Mesenchymal stem cell (in vitro differentiated cells and primary cell): ENCODE measurements around the gene TUFM.

Source experiments
- DNase-seq: peaks from one replicate; pipeline ENCODE4 v3.0.0-alpha.2; 2013
- H2AFZ ChIP-seq: one replicate; pipeline ENCODE4 v1.6.1; 2013; ENCODE audit warnings: low read depth, mild to moderate bottlenecking, control low read depth, inconsistent platforms, low read length, moderate library complexity
- H2AK5ac ChIP-seq: 2 replicates; pipeline ENCODE4 v1.6.1; 2013; ENCODE audit warnings: low read length, moderate library complexity, mild to moderate bottlenecking, inconsistent platforms; ENCODE audit not compliant: severe bottlenecking
- H2BK120ac ChIP-seq: one replicate; pipeline ENCODE4 v1.6.1; 2013; ENCODE audit warnings: low read depth, mild to moderate bottlenecking, inconsistent platforms, low read length, moderate library complexity
- H2BK12ac ChIP-seq, 2 experiments: one replicate each; pipeline ENCODE4 v1.6.1; 2013; ENCODE audit warnings: inconsistent platforms in 2 of 2, low read length in 2 of 2, mild to moderate bottlenecking in 2 of 2, moderate library complexity in 2 of 2, control low read depth in 1 of 2
- H2BK15ac ChIP-seq: one replicate; pipeline ENCODE4 v1.6.1; 2013; ENCODE audit warnings: mild to moderate bottlenecking, low read depth, inconsistent platforms; ENCODE audit not compliant: poor library complexity, severe bottlenecking
- H2BK5ac ChIP-seq: 2 replicates; pipeline ENCODE4 v1.6.1; 2013; ENCODE audit warnings: low read depth, mild to moderate bottlenecking, low read length, control low read depth, inconsistent platforms; ENCODE audit not compliant: poor library complexity, severe bottlenecking
- H3K14ac ChIP-seq, 2 experiments: one replicate each; pipeline ENCODE4 v1.6.1; 2013; ENCODE audit warnings: inconsistent platforms in 2 of 2, low read length in 2 of 2, control low read depth in 1 of 2, mild to moderate bottlenecking in 1 of 2, moderate library complexity in 1 of 2
- H3K18ac ChIP-seq, 2 experiments: one replicate each; pipeline ENCODE4 v1.6.1; 2013; ENCODE audit warnings: inconsistent platforms in 2 of 2, low read length in 2 of 2, control low read depth in 1 of 2, low read depth in 1 of 2, mild to moderate bottlenecking in 1 of 2
- H3K23ac ChIP-seq, 2 experiments: one replicate each; pipeline ENCODE4 v1.6.1; 2013; ENCODE audit warnings: inconsistent platforms in 2 of 2, low read length in 2 of 2, mild to moderate bottlenecking in 2 of 2, moderate library complexity in 2 of 2, control low read depth in 1 of 2
- H3K27ac ChIP-seq: 2 replicates; pipeline ENCODE4 v1.5.1; 2013; ENCODE audit warnings: mild to moderate bottlenecking, moderate library complexity, low read length, control low read depth, inconsistent platforms; ENCODE audit not compliant: poor library complexity, severe bottlenecking
- H3K27me3 ChIP-seq, 2 experiments: 2 replicates each; pipeline versions ENCODE4 v1.6.1 to v1.7.0; 2013; ENCODE audit warnings: low read length in 2 of 2, mild to moderate bottlenecking in 2 of 2, moderate library complexity in 2 of 2, control low read depth in 1 of 2, inconsistent platforms in 1 of 2; ENCODE audit not compliant: control insufficient read depth in 1 of 2, insufficient read depth in 1 of 2
- H3K36me3 ChIP-seq, 2 experiments: 2 replicates each; pipeline versions ENCODE4 v1.6.1 to v1.7.0; 2013; ENCODE audit warnings: low read length in 2 of 2, control low read depth in 1 of 2, inconsistent platforms in 1 of 2, low read depth in 1 of 2, mild to moderate bottlenecking in 1 of 2; ENCODE audit not compliant: insufficient read depth in 2 of 2, control insufficient read depth in 1 of 2
- H3K4ac ChIP-seq, 2 experiments: one replicate each; pipeline ENCODE4 v1.6.1; 2013; ENCODE audit warnings: inconsistent platforms in 2 of 2, low read length in 2 of 2, mild to moderate bottlenecking in 2 of 2, moderate library complexity in 2 of 2, control low read depth in 1 of 2, low read depth in 1 of 2
- H3K4me1 ChIP-seq: 2 replicates; pipeline ENCODE4 v1.6.1; 2013; ENCODE audit warnings: low read depth, low read length, control low read depth; ENCODE audit not compliant: control insufficient read depth, insufficient read depth
- H3K4me2 ChIP-seq: 2 replicates; pipeline ENCODE4 v1.6.1; 2013; ENCODE audit warnings: low read length, mild to moderate bottlenecking, inconsistent platforms; ENCODE audit not compliant: poor library complexity, severe bottlenecking
- H3K4me3 ChIP-seq, 2 experiments: 2 replicates each; pipeline versions ENCODE4 v1.5.1 to v1.7.0; 2013; ENCODE audit warnings: low read length in 2 of 2, mild to moderate bottlenecking in 2 of 2, control low read depth in 1 of 2, low read depth in 1 of 2; ENCODE audit not compliant: insufficient read depth in 1 of 2
- H3K79me1 ChIP-seq: replicated peaks from 2 replicates; pipeline ENCODE4 v1.6.1; 2013; ENCODE audit warnings: mild to moderate bottlenecking, control low read depth, low read length, inconsistent platforms; ENCODE audit not compliant: poor library complexity, severe bottlenecking
- H3K9ac ChIP-seq: 2 replicates; pipeline ENCODE4 v1.7.0; 2013; ENCODE audit warnings: mild to moderate bottlenecking, low read length, moderate library complexity
- H3K9me3 ChIP-seq: 2 replicates; pipeline ENCODE4 v1.7.0; 2013; ENCODE audit warnings: mild to moderate bottlenecking, low read length; ENCODE audit not compliant: control insufficient read depth
- H4K8ac ChIP-seq: one replicate; pipeline ENCODE4 v1.6.1; 2013; ENCODE audit warnings: inconsistent platforms, mild to moderate bottlenecking, low read length, moderate library complexity
- H4K91ac ChIP-seq: one replicate; pipeline ENCODE4 v1.6.1; 2013; ENCODE audit warnings: mild to moderate bottlenecking, low read length, inconsistent platforms
- WGBS: methylation state at CpG from one replicate; pipeline ENCODE4 v1.1.7; 2013; ENCODE audit warnings: mixed read lengths; 5-methylcytosine and 5-hydroxymethylcytosine counted together

TUFM gene

DNA sequence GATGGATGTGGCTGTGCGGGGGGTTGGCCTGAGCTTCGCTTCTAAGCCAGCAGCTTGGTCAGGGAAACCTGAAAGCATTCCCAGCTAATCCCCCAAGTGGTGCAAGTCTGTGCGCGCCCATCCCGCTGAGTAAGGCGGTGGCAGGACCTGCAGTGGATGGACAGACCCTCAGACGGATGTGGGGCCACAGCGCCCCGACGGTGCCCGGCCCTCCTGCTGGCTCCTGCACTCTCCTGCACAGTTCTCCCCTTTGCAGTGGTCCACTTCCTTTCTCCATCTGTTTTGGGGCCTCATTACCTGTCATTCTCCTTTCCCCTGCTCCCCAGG, 34.4 kb upstream of the TUFM start:
- peak overlapping the region in 1 of 2 experiments; percentile 82 for H3K4me3 ChIP-seq

DNA sequence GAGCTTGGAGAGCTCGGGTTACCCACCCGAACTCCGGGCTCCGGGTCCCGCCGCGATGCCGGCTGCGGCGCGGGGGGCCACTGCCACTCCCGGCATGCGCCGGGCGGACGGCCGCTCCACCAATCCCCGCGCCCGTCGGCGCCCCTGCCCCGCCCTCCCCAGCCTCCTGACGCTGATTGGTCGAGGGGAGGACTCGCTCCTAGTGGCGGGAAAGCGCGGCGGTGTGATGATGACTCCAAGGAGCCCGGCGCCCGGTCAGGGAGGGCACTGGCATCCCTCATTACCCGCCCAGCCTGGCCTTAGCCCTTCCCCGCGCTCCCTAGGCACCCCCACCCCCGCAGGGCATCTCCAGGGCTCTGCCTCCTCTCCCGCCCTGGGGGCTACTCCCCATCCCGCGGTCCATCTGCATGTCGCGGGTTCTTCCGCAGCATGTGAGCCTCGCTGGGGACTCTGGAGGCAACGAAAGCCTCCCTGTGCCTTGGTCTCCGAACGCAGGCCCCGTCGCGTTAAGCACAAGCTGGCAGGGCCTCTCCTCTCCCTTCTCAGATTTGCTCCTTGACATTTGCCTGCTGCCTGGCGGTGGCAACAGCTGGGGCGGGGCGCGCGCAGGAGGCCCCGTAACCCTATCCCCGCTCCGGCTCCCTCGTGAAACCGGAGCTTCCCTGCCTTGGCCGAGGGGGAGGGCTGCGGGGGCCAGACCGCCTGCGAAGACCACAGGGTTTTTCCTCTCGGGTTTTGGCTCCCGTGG, 33.9 kb upstream of the TUFM start:
- Histone ChIP-seq H3K27ac (no peak overlapping the region), H2BK120ac (peak overlapping the region; percentile 8), H3K4me3 (peak overlapping the region; percentile 54 to 82), H3K4me2 (peak overlapping the region; percentile 93), H4K8ac (no peak overlapping the region), H3K36me3 (peaks cover 0 to 26% of the 10 kb centered on the region in 2 experiments), H3K14ac (no peak overlapping the region), H2BK15ac (peak overlapping the region; percentile 45), H2BK5ac (no peak overlapping the region), H3K4ac (no peak overlapping the region), H4K91ac (no peak overlapping the region), H2AK5ac (no peak overlapping the region), H2AFZ (peak overlapping the region; percentile 83), H3K9ac (peak overlapping the region; percentile 83), H3K4me1 (peaks cover 24% of the 10 kb centered on the region), H3K27me3 (peaks cover 4 to 34% of the 10 kb centered on the region in 2 experiments), H3K23ac (no peak overlapping the region), H2BK12ac (peak overlapping the region in 1 of 2 experiments; percentile 2), H3K79me1 (peaks cover 19% of the 10 kb centered on the region), H3K9me3 (no peaks in the 10 kb centered on the region), H3K18ac (no peak overlapping the region)
- DNase-seq: peak; percentile 86
- WGBS: 3% methylated on average over 66 of the region's 66 CpGs

More for the DNA sequence above, 34.4 kb upstream of the TUFM start:
- no peak overlapping the region for H2BK5ac ChIP-seq
- no peak overlapping the region for H2AFZ ChIP-seq
- H3K9me3 ChIP-seq: no peaks in the 10 kb centered on the region
- peak overlapping the region in 1 of 2 experiments; percentile 2 for H2BK12ac ChIP-seq
- no peak overlapping the region for H2BK15ac ChIP-seq
- no peak overlapping the region for H3K4ac ChIP-seq
- no peak for DNase-seq
- peak overlapping the region; percentile 43 for H3K9ac ChIP-seq
- H3K36me3 ChIP-seq: peaks cover 0 to 22% of the 10 kb centered on the region in 2 experiments
- no peak overlapping the region for H3K23ac ChIP-seq
- H3K14ac ChIP-seq: no peak overlapping the region
- H3K27me3 ChIP-seq: peaks cover 4 to 34% of the 10 kb centered on the region in 2 experiments
- no peak overlapping the region for H4K91ac ChIP-seq
- WGBS: 41% methylated on average over 11 of the region's 11 CpGs
- no peak overlapping the region for H2BK120ac ChIP-seq
- no peak overlapping the region for H2AK5ac ChIP-seq
- peak overlapping the region; percentile 90 for H3K4me2 ChIP-seq
- peak overlapping the region in 1 of 2 experiments; percentile 23 for H3K18ac ChIP-seq
- no peak overlapping the region for H3K27ac ChIP-seq
- peaks cover 18% of the 10 kb centered on the region for H3K79me1 ChIP-seq
- peaks cover 24% of the 10 kb centered on the region for H3K4me1 ChIP-seq
- H4K8ac ChIP-seq: no peak overlapping the region

DNA sequence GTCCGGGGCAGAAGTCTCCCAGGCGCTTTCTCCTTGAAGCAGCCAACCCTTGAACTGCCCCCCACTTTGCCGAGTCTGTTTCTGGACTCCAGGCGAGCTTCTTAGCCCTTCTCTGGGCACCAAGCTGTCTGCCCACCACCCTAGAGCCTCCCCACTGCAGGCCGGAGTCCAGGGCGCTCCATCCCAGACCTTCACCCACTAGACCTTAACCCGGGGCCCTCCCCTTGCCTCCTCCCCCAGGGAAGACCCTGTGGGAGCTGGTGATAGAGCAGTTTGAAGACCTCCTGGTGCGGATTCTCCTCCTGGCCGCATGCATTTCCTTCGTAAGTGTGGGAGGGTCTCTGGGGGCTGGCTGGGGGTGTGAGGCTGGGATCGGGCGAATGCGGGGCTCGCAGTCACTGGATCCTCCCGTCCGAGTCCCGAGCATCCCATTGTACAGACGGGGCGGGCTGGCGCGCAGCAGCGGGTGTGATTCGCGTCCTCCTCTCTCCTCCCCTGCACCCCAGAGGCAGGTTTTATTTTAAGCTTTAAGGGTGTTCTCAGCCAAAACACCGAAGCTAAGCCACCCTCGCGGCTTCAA, 33.2 kb upstream of the TUFM start:
- H3K79me1 ChIP-seq: peaks cover 19% of the 10 kb centered on the region
- H3K4ac ChIP-seq: peak overlapping the region; percentile 51 to 69
- H3K9ac ChIP-seq: peak overlapping the region; percentile 83
- H3K23ac ChIP-seq: no peak overlapping the region
- peak overlapping the region; percentile 54 to 82 for H3K4me3 ChIP-seq
- peaks cover 4 to 33% of the 10 kb centered on the region in 2 experiments for H3K27me3 ChIP-seq
- no peak overlapping the region for H2AK5ac ChIP-seq
- no peak overlapping the region for H2BK5ac ChIP-seq
- no peak overlapping the region for H3K14ac ChIP-seq
- no peak overlapping the region for H2BK120ac ChIP-seq
- peak overlapping the region; percentile 93 for H3K4me2 ChIP-seq
- peak overlapping the region; percentile 45 for H2BK15ac ChIP-seq
- H3K36me3 ChIP-seq: peaks cover 2 to 30% of the 10 kb centered on the region in 2 experiments
- peak overlapping the region in 1 of 2 experiments; percentile 6 for H3K18ac ChIP-seq
- H2BK12ac ChIP-seq: no peak overlapping the region
- DNase-seq: no peak
- peak overlapping the region; percentile 31 for H4K91ac ChIP-seq
- peak overlapping the region; percentile 62 for H4K8ac ChIP-seq
- H3K27ac ChIP-seq: no peak overlapping the region
- no peaks in the 10 kb centered on the region for H3K9me3 ChIP-seq
- peaks cover 24% of the 10 kb centered on the region for H3K4me1 ChIP-seq
- H2AFZ ChIP-seq: peak overlapping the region; percentile 83
- WGBS: 7% methylated on average over 14 of the region's 27 CpGs
